NT2/D1 (cell line): ENCODE results near the gene IL19.

Experiments
- DNase-seq: peaks from one replicate; pipeline ENCODE4 v3.0.0-alpha.2; 2011; ENCODE audit warnings: low read depth, low spot score
- H3K27me3 ChIP-seq: 2 replicates; pipeline ENCODE4 v1.6.0; 2011; ENCODE audit warnings: mild to moderate bottlenecking; ENCODE audit not compliant: insufficient read length, insufficient read depth
- H3K36me3 ChIP-seq: 2 replicates; pipeline ENCODE4 v1.6.1; 2011; ENCODE audit warnings: mild to moderate bottlenecking, low read length, mixed read lengths; ENCODE audit not compliant: insufficient read depth, insufficient read length
- H3K4me1 ChIP-seq: 2 replicates; pipeline ENCODE4 v1.5.1; 2011; ENCODE audit not compliant: insufficient read depth, insufficient read length
- H3K4me3 ChIP-seq: 2 replicates; pipeline ENCODE4 v1.5.1; 2011; ENCODE audit warnings: low read depth; ENCODE audit not compliant: insufficient read length
- H3K9ac ChIP-seq: 2 replicates; pipeline ENCODE4 v1.6.0; 2011; ENCODE audit warnings: low read depth; ENCODE audit not compliant: insufficient read length
- H3K9me3 ChIP-seq: 2 replicates; pipeline ENCODE4 v1.5.1; 2011; ENCODE audit warnings: mild to moderate bottlenecking, low read length; ENCODE audit not compliant: insufficient read depth
- SUZ12 ChIP-seq: IDR thresholded peaks from 2 replicates; pipeline ENCODE4 v1.6.1; 2011; ENCODE audit not compliant: insufficient read length, insufficient read depth; ENCODE audit errors: extremely low read depth
- YY1 ChIP-seq: IDR thresholded peaks from 2 replicates; pipeline ENCODE4 v1.6.1; 2011; ENCODE audit not compliant: insufficient read length, insufficient read depth
- ZNF274 ChIP-seq: IDR thresholded peaks from 2 replicates; pipeline ENCODE4 v1.6.1; 2011; ENCODE audit warnings: mild to moderate bottlenecking, low read depth, low read length

Gene IL19

GRCh38 chr1:206727981-206728696 lies 42.4 kb upstream of the IL19 start:
- Histone ChIP-seq H3K27me3 (no peaks in the 10 kb centered on the region), H3K9ac (no peak overlapping the region), H3K36me3 (peaks cover 47% of the 10 kb centered on the region), H3K9me3 (no peaks in the 10 kb centered on the region), H3K4me1 (peaks cover 17% of the 10 kb centered on the region), H3K4me3 (no peak overlapping the region)
- DNase-seq, result no peak
- no peak for TF ChIP-seq SUZ12
- no peak for TF ChIP-seq YY1
- no peak for TF ChIP-seq ZNF274

GRCh38 chr1:206728697-206728987 lies 41.9 kb upstream of the IL19 start:
- no peak overlapping the region for H3K4me3 ChIP-seq
- H3K4me1 ChIP-seq, result peaks cover 12% of the 10 kb centered on the region
- H3K36me3 ChIP-seq, result peaks cover 50% of the 10 kb centered on the region
- no peaks in the 10 kb centered on the region for H3K9me3 ChIP-seq
- DNase-seq, result no peak
- H3K9ac ChIP-seq, result no peak overlapping the region
- TF ChIP-seq SUZ12, result no peak
- no peak for TF ChIP-seq YY1
- TF ChIP-seq ZNF274, result no peak
- no peaks in the 10 kb centered on the region for H3K27me3 ChIP-seq

- Histone ChIP-seq H3K9ac (no peak overlapping the region), H3K9me3 (no peaks in the 10 kb centered on the region), H3K4me3 (no peak overlapping the region), H3K27me3 (no peaks in the 10 kb centered on the region), H3K4me1 (peaks cover 9% of the 10 kb centered on the region), H3K36me3 (peaks cover 54% of the 10 kb centered on the region)
- TF ChIP-seq SUZ12 (no peak), ZNF274 (no peak), YY1 (no peak)
- no peak for DNase-seq
Measured at GRCh38 chr1:206729050-206729449, 41.5 kb upstream of the IL19 start.

DNA sequence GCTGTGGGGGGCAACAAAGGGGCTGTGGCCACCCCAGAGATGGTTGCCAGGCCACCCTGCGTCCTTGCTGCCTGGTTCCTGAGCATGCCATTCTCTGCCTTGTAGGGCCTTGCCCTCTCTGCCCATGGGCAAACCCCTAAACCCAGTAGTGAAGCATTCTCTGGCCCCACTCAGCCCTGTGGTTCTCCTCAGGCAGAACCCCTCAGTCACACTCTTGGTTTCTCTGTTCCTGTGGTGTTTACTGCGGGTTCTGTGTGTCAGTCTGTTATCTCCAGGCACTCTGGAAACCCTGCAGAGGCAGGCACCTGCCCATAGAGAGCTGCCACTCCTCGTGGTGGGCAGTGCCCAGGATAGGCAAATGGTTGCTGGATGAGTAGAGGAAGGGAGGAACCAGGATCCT lies 41.1 kb upstream of the IL19 start:
- TF ChIP-seq ZNF274 (no peak), SUZ12 (no peak), YY1 (no peak)
- Histone ChIP-seq H3K27me3 (no peaks in the 10 kb centered on the region), H3K9me3 (no peaks in the 10 kb centered on the region), H3K4me3 (no peak overlapping the region), H3K4me1 (peaks cover 7% of the 10 kb centered on the region), H3K36me3 (peaks cover 58% of the 10 kb centered on the region), H3K9ac (no peak overlapping the region)
- no peak for DNase-seq

DNA sequence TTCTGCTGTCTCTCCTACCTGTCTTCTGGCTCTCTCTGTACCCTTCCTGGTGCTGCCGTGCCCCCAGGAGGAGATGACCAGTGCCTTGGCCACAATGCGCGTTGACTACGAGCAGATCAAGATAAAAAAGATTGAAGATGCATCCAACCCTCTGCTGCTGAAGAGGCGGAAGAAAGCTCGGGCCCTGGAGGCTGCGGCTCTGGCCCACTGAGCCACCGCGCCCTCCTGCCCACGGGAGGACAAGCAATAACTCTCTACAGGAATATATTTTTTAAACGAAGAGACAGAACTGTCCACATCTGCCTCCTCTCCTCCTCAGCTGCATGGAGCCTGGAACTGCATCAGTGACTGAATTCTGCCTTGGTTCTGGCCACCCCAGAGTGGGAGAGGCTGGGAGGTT lies 38.1 kb upstream of the IL19 start:
- TF ChIP-seq ZNF274, result no peak
- no peak for TF ChIP-seq SUZ12
- no peak for TF ChIP-seq YY1
- H3K9ac ChIP-seq, result no peak overlapping the region
- peaks cover 74% of the 10 kb centered on the region for H3K36me3 ChIP-seq
- no peaks in the 10 kb centered on the region for H3K9me3 ChIP-seq
- H3K4me1 ChIP-seq, result peaks cover 4% of the 10 kb centered on the region
- H3K27me3 ChIP-seq, result no peaks in the 10 kb centered on the region
- DNase-seq, result no peak
- H3K4me3 ChIP-seq, result no peak overlapping the region

DNA sequence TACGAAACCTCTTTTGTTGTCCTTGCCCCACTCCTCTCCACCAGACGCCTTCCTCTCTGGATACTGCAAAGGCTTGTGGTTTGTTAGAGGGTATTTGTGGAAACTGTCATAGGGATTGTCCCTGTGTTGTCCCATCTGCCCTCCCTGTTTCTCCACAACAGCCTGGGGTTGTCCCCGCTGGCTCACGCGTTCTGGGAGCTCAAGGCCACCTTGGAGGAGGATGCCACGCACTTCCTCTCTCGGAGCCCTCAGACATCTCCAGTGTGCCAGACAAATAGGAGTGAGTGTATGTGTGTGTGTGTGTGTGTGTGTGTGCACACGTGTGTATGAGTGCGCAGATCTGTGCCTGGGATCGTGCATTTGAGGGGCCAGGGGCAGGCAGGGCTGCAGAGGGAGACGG lies 37.6 kb upstream of the IL19 start:
- no peaks in the 10 kb centered on the region for H3K27me3 ChIP-seq
- no peak overlapping the region for H3K9ac ChIP-seq
- TF ChIP-seq SUZ12 (no peak), ZNF274 (no peak), YY1 (no peak)
- no peak for DNase-seq
- peaks cover 4% of the 10 kb centered on the region for H3K4me1 ChIP-seq
- peaks cover 74% of the 10 kb centered on the region for H3K36me3 ChIP-seq
- no peak overlapping the region for H3K4me3 ChIP-seq
- H3K9me3 ChIP-seq, result no peaks in the 10 kb centered on the region

DNA sequence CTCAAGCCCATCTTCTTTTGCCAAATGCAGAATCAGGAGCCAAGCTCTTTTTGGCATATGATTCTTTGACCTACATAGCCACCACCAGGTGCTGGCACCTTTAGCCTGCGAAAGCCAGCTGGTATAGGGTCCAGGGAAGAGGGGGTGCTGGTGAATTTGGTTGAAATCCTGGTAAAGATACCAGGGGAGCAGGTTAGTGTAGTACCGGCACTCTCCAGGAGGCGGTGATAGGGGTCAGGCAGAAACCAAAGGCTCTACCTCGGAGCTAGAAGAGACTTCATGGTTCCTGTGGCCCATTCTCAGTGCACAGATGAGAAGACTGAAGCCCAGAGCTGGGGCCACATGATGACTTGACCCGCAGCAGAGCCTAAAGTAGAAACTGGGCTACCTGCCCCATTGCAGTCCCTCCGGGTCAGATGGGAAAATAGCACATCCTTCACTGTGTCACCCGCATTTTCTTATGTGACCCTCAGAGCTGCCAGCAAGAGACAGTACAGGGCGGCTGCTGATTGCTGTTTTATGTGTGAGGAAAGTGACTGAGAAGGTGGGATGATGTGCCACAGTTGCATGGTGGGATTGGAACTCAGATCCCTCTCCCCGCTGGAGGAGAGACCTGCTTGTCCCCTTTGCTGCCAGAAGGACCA lies 36.0 kb upstream of the IL19 start:
- H3K36me3 ChIP-seq, result peaks cover 62% of the 10 kb centered on the region

More for the DNA sequence above, 36.0 kb upstream of the IL19 start:
- Histone ChIP-seq H3K9ac (no peak overlapping the region), H3K4me1 (peaks cover 10% of the 10 kb centered on the region), H3K9me3 (no peaks in the 10 kb centered on the region), H3K4me3 (no peak overlapping the region), H3K27me3 (no peaks in the 10 kb centered on the region)
- TF ChIP-seq YY1 (no peak), ZNF274 (no peak), SUZ12 (no peak)
- no peak for DNase-seq
